Suprapubic skin (tissue), 4 donors: ENCODE measurements around the gene APCDD1. TPM values are rescaled to one million over a fixed set of nuclear protein-coding genes. Genes with fewer than 3 reads are reported as not detected.
A peak's percentile ranks its signal among the peaks of the same experiment; 100 is the strongest.

Experiments
- DNase-seq, 2 donors: peaks; one replicate each; pipeline ENCODE4 v3.0.0-alpha.2; 2019; ENCODE audit warnings: low spot score in 2 of 2
- H3K27ac ChIP-seq: fragments of 200-600 bp; sonication (generic); one replicate; pipeline ENCODE4 v1.5.1; 2019
- H3K27me3 ChIP-seq: fragments of 200-600 bp; sonication (generic); one replicate; pipeline ENCODE4 v1.5.1; 2019
- H3K36me3 ChIP-seq: fragments of 200-600 bp; sonication (generic); one replicate; pipeline ENCODE4 v1.5.1; 2019
- H3K4me1 ChIP-seq: fragments of 200-600 bp; sonication (generic); one replicate; pipeline ENCODE4 v1.5.1; 2019
- H3K4me3 ChIP-seq: fragments of 200-600 bp; sonication (generic); one replicate; pipeline ENCODE4 v1.5.1; 2019; ENCODE audit warnings: mild to moderate bottlenecking
- H3K9me3 ChIP-seq: fragments of 200-600 bp; sonication (generic); one replicate; pipeline ENCODE4 v1.5.1; 2019
- EP300 ChIP-seq: sonication (generic); formaldehyde crosslinking; IDR thresholded peaks from one replicate; pipeline ENCODE4 v1.6.1; 2017; ENCODE audit warnings: antibody characterized with exemption
- POLR2A ChIP-seq, 2 donors: fragments of 450-650 bp; IDR thresholded peaks; one replicate each; pipeline ENCODE4 v1.6.1; 2017; ENCODE audit warnings: antibody characterized with exemption in 2 of 2, mild to moderate bottlenecking in 2 of 2, moderate library complexity in 2 of 2
- POLR2AphosphoS5 ChIP-seq, 3 donors: sonication (generic); formaldehyde crosslinking; IDR thresholded peaks; one replicate each; pipeline ENCODE4 v1.6.1; 2017; ENCODE audit warnings: antibody characterized with exemption in 3 of 3
- WGBS: methylation state at CpG from one replicate; pipeline ENCODE4 v1.1.5; 2018; 5-methylcytosine and 5-hydroxymethylcytosine counted together
- total RNA-seq, 4 donors: library from RNA; depleted of rRNA; stranded (reverse); fragments of >200 nt; gene quantifications; one replicate each; pipeline ENCODE4 v1.1.0, GENCODE V29; 2016
- TF ChIP-seq, protein P1 (sequence below), 2 donors: fragments of 200-600 bp in 1 of 2; fragments of 450-650 bp in 1 of 2; sonication (generic) in 1 of 2; IDR thresholded peaks; one replicate each; pipeline ENCODE4 v1.5.1; 2016 to 2019; ENCODE audit warnings: antibody characterized with exemption in 2 of 2, mild to moderate bottlenecking in 1 of 2, moderate library complexity in 1 of 2

APCDD1 gene
- total RNA-seq, 4 donors from 2014 or later: 110 to 308 (median 140) TPM

- H3K4me1 ChIP-seq: peaks cover 43% of the 10 kb centered on the region
- no peak overlapping the region for H3K4me3 ChIP-seq
- TF ChIP-seq POLR2AphosphoS5 (IDR thresholded peaks at IDR 0.05): no peak
- no peak for TF ChIP-seq POLR2A (IDR thresholded peaks at IDR 0.05)
- no peak for TF ChIP-seq EP300
- TF ChIP-seq, protein P1, sequence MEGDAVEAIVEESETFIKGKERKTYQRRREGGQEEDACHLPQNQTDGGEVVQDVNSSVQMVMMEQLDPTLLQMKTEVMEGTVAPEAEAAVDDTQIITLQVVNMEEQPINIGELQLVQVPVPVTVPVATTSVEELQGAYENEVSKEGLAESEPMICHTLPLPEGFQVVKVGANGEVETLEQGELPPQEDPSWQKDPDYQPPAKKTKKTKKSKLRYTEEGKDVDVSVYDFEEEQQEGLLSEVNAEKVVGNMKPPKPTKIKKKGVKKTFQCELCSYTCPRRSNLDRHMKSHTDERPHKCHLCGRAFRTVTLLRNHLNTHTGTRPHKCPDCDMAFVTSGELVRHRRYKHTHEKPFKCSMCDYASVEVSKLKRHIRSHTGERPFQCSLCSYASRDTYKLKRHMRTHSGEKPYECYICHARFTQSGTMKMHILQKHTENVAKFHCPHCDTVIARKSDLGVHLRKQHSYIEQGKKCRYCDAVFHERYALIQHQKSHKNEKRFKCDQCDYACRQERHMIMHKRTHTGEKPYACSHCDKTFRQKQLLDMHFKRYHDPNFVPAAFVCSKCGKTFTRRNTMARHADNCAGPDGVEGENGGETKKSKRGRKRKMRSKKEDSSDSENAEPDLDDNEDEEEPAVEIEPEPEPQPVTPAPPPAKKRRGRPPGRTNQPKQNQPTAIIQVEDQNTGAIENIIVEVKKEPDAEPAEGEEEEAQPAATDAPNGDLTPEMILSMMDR (IDR thresholded peaks at IDR 0.05): no peak
- H3K27me3 ChIP-seq: no peaks in the 10 kb centered on the region
- H3K27ac ChIP-seq: no peak overlapping the region
- DNase-seq: no peak
- no peaks in the 10 kb centered on the region for H3K9me3 ChIP-seq
- no peaks in the 10 kb centered on the region for H3K36me3 ChIP-seq
Observed at GRCh38 chr18:10409041-10409440, 45.4 kb upstream of the APCDD1 start.

GRCh38 chr18:10410472-10411308, 43.7 kb upstream of the APCDD1 start:
- no peaks in the 10 kb centered on the region for H3K27me3 ChIP-seq
- H3K36me3 ChIP-seq: no peaks in the 10 kb centered on the region
- peaks cover 46% of the 10 kb centered on the region for H3K4me1 ChIP-seq
- peak overlapping the region; percentile 51 for H3K27ac ChIP-seq
- H3K4me3 ChIP-seq: no peak overlapping the region
- WGBS: 47% methylated on average over 8 of the region's 11 CpGs
- TF ChIP-seq POLR2A (IDR thresholded peaks at IDR 0.05): no peak
- TF ChIP-seq, protein P1 (IDR thresholded peaks at IDR 0.05): no peak
- no peak for TF ChIP-seq EP300
- TF ChIP-seq POLR2AphosphoS5 (IDR thresholded peaks at IDR 0.05): no peak
- no peak for DNase-seq
- no peaks in the 10 kb centered on the region for H3K9me3 ChIP-seq

- TF ChIP-seq POLR2AphosphoS5 (IDR thresholded peaks at IDR 0.05) (peak in 1 of 3 donors; percentile 62), POLR2A (IDR thresholded peaks at IDR 0.05) (no peak)
- H3K27me3 ChIP-seq: no peaks in the 10 kb centered on the region
- H3K27ac ChIP-seq: peak overlapping the region; percentile 57
- no peak for DNase-seq
- peaks cover 58% of the 10 kb centered on the region for H3K4me1 ChIP-seq
- H3K9me3 ChIP-seq: no peaks in the 10 kb centered on the region
- WGBS: 55% methylated on average over 2 of the region's 5 CpGs
- H3K4me3 ChIP-seq: no peak overlapping the region
- no peaks in the 10 kb centered on the region for H3K36me3 ChIP-seq
Observed at GRCh38 chr18:10412933-10413332, 41.5 kb upstream of the APCDD1 start.

DNA sequence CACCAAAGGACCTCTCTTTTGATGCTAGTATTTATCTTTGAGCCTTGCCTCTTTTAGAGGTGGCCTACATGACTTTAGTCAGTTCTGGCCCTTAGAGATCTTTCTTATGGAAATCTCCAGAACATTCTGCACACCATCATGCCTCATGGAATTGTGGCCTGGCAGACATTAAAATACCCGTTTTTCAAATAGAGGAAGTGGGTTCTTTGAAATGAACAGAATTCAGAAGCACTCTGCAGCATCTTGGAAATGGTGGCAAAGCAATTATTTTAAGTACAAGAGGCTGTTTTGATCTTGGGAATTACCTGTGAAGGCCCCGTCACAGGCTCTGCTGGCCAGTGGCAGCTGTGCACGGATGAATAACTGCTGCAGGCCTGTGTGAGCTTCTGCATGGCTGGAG, 40.7 kb upstream of the APCDD1 start:
- Histone ChIP-seq H3K36me3 (no peaks in the 10 kb centered on the region), H3K4me1 (peaks cover 61% of the 10 kb centered on the region), H3K27me3 (no peaks in the 10 kb centered on the region), H3K9me3 (no peaks in the 10 kb centered on the region), H3K4me3 (no peak overlapping the region), H3K27ac (peak overlapping the region; percentile 57)
- TF ChIP-seq POLR2AphosphoS5 (IDR thresholded peaks at IDR 0.05): no peak
- TF ChIP-seq EP300: no peak
- TF ChIP-seq, protein P1 (IDR thresholded peaks at IDR 0.05): no peak
- TF ChIP-seq POLR2A (IDR thresholded peaks at IDR 0.05): no peak
- WGBS: 66% methylated on average over 3 of the region's 3 CpGs
- no peak for DNase-seq

- DNase-seq: no peak
- WGBS: 81% methylated on average over 23 of the region's 23 CpGs
- no peaks in the 10 kb centered on the region for H3K36me3 ChIP-seq
- no peak overlapping the region for H3K4me3 ChIP-seq
- no peaks in the 10 kb centered on the region for H3K9me3 ChIP-seq
- H3K27ac ChIP-seq: no peak overlapping the region
- no peaks in the 10 kb centered on the region for H3K27me3 ChIP-seq
- peaks cover 65% of the 10 kb centered on the region for H3K4me1 ChIP-seq
- TF ChIP-seq POLR2AphosphoS5 (IDR thresholded peaks at IDR 0.05) (no peak), POLR2A (IDR thresholded peaks at IDR 0.05) (no peak)
- TF ChIP-seq, protein P1 (IDR thresholded peaks at IDR 0.05): no peak
Observed at GRCh38 chr18:10414293-10414842, 40.1 kb upstream of the APCDD1 start.
